ENCODE results near the gene GLI3.

The GLI3 gene

GRCh38 chr7:41942468-41943093 lies 294.4 kb downstream of the GLI3 start:
- H3K4me3 ChIP-seq (ENCODE audit: low read length): no peak overlapping the region
- H3K4me1 ChIP-seq (ENCODE audit: control insufficient read depth, insufficient read depth, low read length): no peaks in the 10 kb centered on the region
- peaks cover 13% of the 10 kb centered on the region for H3K27me3 ChIP-seq (ENCODE audit: control insufficient read depth, insufficient read depth, low read length)
- H3K36me3 ChIP-seq (ENCODE audit: insufficient read depth, low read length): no peaks in the 10 kb centered on the region
- H3K9ac ChIP-seq (ENCODE audit: low read depth, low read length): no peak overlapping the region
- H3K9me3 ChIP-seq (replicated peaks; ENCODE audit: low read length): no peaks in the 10 kb centered on the region
- H3K4me2 ChIP-seq (ENCODE audit: low read length): peak overlapping the region; percentile 78

- H3K36me3 ChIP-seq (ENCODE audit: insufficient read depth, low read length): no peaks in the 10 kb centered on the region
- no peaks in the 10 kb centered on the region for H3K9me3 ChIP-seq (replicated peaks; ENCODE audit: low read length)
- no peaks in the 10 kb centered on the region for H3K4me1 ChIP-seq (ENCODE audit: control insufficient read depth, insufficient read depth, low read length)
- no peak overlapping the region for H3K4me3 ChIP-seq (ENCODE audit: low read length)
- H3K9ac ChIP-seq (ENCODE audit: low read depth, low read length): no peak overlapping the region
- no peak overlapping the region for H3K4me2 ChIP-seq (ENCODE audit: low read length)
- H3K27me3 ChIP-seq (ENCODE audit: control insufficient read depth, insufficient read depth, low read length): peaks cover 10% of the 10 kb centered on the region
These were observed 296.2 kb downstream of the GLI3 start for GRCh38 chr7:41940760-41941343.

- H3K9me3 ChIP-seq (replicated peaks; ENCODE audit: low read length): no peaks in the 10 kb centered on the region
- no peak overlapping the region for H3K4me2 ChIP-seq (ENCODE audit: low read length)
- peaks cover 9% of the 10 kb centered on the region for H3K27me3 ChIP-seq (ENCODE audit: control insufficient read depth, insufficient read depth, low read length)
- no peaks in the 10 kb centered on the region for H3K4me1 ChIP-seq (ENCODE audit: control insufficient read depth, insufficient read depth, low read length)
- H3K36me3 ChIP-seq (ENCODE audit: insufficient read depth, low read length): no peaks in the 10 kb centered on the region
- H3K9ac ChIP-seq (ENCODE audit: low read depth, low read length): no peak overlapping the region
- no peak overlapping the region for H3K4me3 ChIP-seq (ENCODE audit: low read length)
These were observed 298.6 kb downstream of the GLI3 start for GRCh38 chr7:41938371-41938770.

GRCh38 chr7:41933427-41933826 lies 303.6 kb downstream of the GLI3 start:
- no peak overlapping the region for H3K9ac ChIP-seq (ENCODE audit: low read depth, low read length)
- peaks cover 5% of the 10 kb centered on the region for H3K4me1 ChIP-seq (ENCODE audit: control insufficient read depth, insufficient read depth, low read length)
- H3K36me3 ChIP-seq (ENCODE audit: insufficient read depth, low read length): no peaks in the 10 kb centered on the region
- no peak overlapping the region for H3K4me3 ChIP-seq (ENCODE audit: low read length)
- no peaks in the 10 kb centered on the region for H3K9me3 ChIP-seq (replicated peaks; ENCODE audit: low read length)
- H3K27me3 ChIP-seq (ENCODE audit: control insufficient read depth, insufficient read depth, low read length): peaks cover 6% of the 10 kb centered on the region
- H3K4me2 ChIP-seq (ENCODE audit: low read length): no peak overlapping the region

- H3K9me3 ChIP-seq (replicated peaks; ENCODE audit: low read length): no peaks in the 10 kb centered on the region
- H3K27me3 ChIP-seq (ENCODE audit: control insufficient read depth, insufficient read depth, low read length): peaks cover 6% of the 10 kb centered on the region
- peaks cover 5% of the 10 kb centered on the region for H3K4me1 ChIP-seq (ENCODE audit: control insufficient read depth, insufficient read depth, low read length)
- no peaks in the 10 kb centered on the region for H3K36me3 ChIP-seq (ENCODE audit: insufficient read depth, low read length)
- H3K9ac ChIP-seq (ENCODE audit: low read depth, low read length): no peak overlapping the region
- H3K4me2 ChIP-seq (ENCODE audit: low read length): no peak overlapping the region
- H3K4me3 ChIP-seq (ENCODE audit: low read length): no peak overlapping the region
These were observed 305.8 kb downstream of the GLI3 start for GRCh38 chr7:41931263-41931646.

GRCh38 chr7:41930538-41931262 lies 306.3 kb downstream of the GLI3 start:
- Histone ChIP-seq H3K36me3 (ENCODE audit: insufficient read depth, low read length) (no peaks in the 10 kb centered on the region), H3K4me1 (ENCODE audit: control insufficient read depth, insufficient read depth, low read length) (peaks cover 5% of the 10 kb centered on the region), H3K4me2 (ENCODE audit: low read length) (no peak overlapping the region), H3K4me3 (ENCODE audit: low read length) (no peak overlapping the region), H3K9me3 (replicated peaks; ENCODE audit: low read length) (no peaks in the 10 kb centered on the region), H3K9ac (ENCODE audit: low read depth, low read length) (no peak overlapping the region), H3K27me3 (ENCODE audit: control insufficient read depth, insufficient read depth, low read length) (peaks cover under 1% of the 10 kb centered on the region)

GRCh38 chr7:41928781-41929180 lies 308.2 kb downstream of the GLI3 start:
- H3K27me3 ChIP-seq (ENCODE audit: control insufficient read depth, insufficient read depth, low read length): no peaks in the 10 kb centered on the region

GRCh38 chr7:41928166-41928565 lies 308.8 kb downstream of the GLI3 start:
- H3K36me3 ChIP-seq (ENCODE audit: insufficient read depth, low read length): no peaks in the 10 kb centered on the region
- no peaks in the 10 kb centered on the region for H3K27me3 ChIP-seq (ENCODE audit: control insufficient read depth, insufficient read depth, low read length)
- H3K9ac ChIP-seq (ENCODE audit: low read depth, low read length): no peak overlapping the region
- peaks cover 5% of the 10 kb centered on the region for H3K4me1 ChIP-seq (ENCODE audit: control insufficient read depth, insufficient read depth, low read length)
- H3K9me3 ChIP-seq (replicated peaks; ENCODE audit: low read length): no peaks in the 10 kb centered on the region
- H3K4me3 ChIP-seq (ENCODE audit: low read length): no peak overlapping the region
- H3K4me2 ChIP-seq (ENCODE audit: low read length): no peak overlapping the region

More at GRCh38 chr7:41928781-41929180, 308.2 kb downstream of the GLI3 start:
- no peaks in the 10 kb centered on the region for H3K36me3 ChIP-seq (ENCODE audit: insufficient read depth, low read length)
- H3K4me3 ChIP-seq (ENCODE audit: low read length): no peak overlapping the region
- H3K4me2 ChIP-seq (ENCODE audit: low read length): no peak overlapping the region
- H3K9ac ChIP-seq (ENCODE audit: low read depth, low read length): no peak overlapping the region
- H3K4me1 ChIP-seq (ENCODE audit: control insufficient read depth, insufficient read depth, low read length): peaks cover 5% of the 10 kb centered on the region
- H3K9me3 ChIP-seq (replicated peaks; ENCODE audit: low read length): no peaks in the 10 kb centered on the region

GRCh38 chr7:41927380-41927779 lies 309.6 kb downstream of the GLI3 start:
- Histone ChIP-seq H3K4me3 (ENCODE audit: low read length) (no peak overlapping the region), H3K4me1 (ENCODE audit: control insufficient read depth, insufficient read depth, low read length) (peaks cover 5% of the 10 kb centered on the region)

GRCh38 chr7:41925946-41926345 lies 311.1 kb downstream of the GLI3 start:
- Histone ChIP-seq H3K4me3 (ENCODE audit: low read length) (no peak overlapping the region), H3K27me3 (ENCODE audit: control insufficient read depth, insufficient read depth, low read length) (no peaks in the 10 kb centered on the region), H3K36me3 (ENCODE audit: insufficient read depth, low read length) (no peaks in the 10 kb centered on the region), H3K4me2 (ENCODE audit: low read length) (no peak overlapping the region), H3K4me1 (ENCODE audit: control insufficient read depth, insufficient read depth, low read length) (peaks cover 14% of the 10 kb centered on the region), H3K9me3 (replicated peaks; ENCODE audit: low read length) (no peaks in the 10 kb centered on the region), H3K9ac (ENCODE audit: low read depth, low read length) (no peak overlapping the region)

More at GRCh38 chr7:41927380-41927779, 309.6 kb downstream of the GLI3 start:
- Histone ChIP-seq H3K4me2 (ENCODE audit: low read length) (no peak overlapping the region), H3K36me3 (ENCODE audit: insufficient read depth, low read length) (no peaks in the 10 kb centered on the region), H3K9ac (ENCODE audit: low read depth, low read length) (no peak overlapping the region), H3K9me3 (replicated peaks; ENCODE audit: low read length) (no peaks in the 10 kb centered on the region), H3K27me3 (ENCODE audit: control insufficient read depth, insufficient read depth, low read length) (no peaks in the 10 kb centered on the region)

- Histone ChIP-seq H3K27me3 (ENCODE audit: control insufficient read depth, insufficient read depth, low read length) (no peaks in the 10 kb centered on the region), H3K4me3 (ENCODE audit: low read length) (no peak overlapping the region), H3K9me3 (replicated peaks; ENCODE audit: low read length) (no peaks in the 10 kb centered on the region), H3K4me1 (ENCODE audit: control insufficient read depth, insufficient read depth, low read length) (peaks cover 9% of the 10 kb centered on the region), H3K4me2 (ENCODE audit: low read length) (no peak overlapping the region), H3K36me3 (ENCODE audit: insufficient read depth, low read length) (no peaks in the 10 kb centered on the region), H3K9ac (ENCODE audit: low read depth, low read length) (no peak overlapping the region)
These were observed 312.2 kb downstream of the GLI3 start for GRCh38 chr7:41924796-41925195.
